ENCODE results near the gene GADL1. TPM values are rescaled to one million over a fixed set of nuclear protein-coding genes. Genes with fewer than 3 reads are reported as not detected.

GADL1 gene
- total and polyA plus RNA-seq, 7 experiments from 2014 or later, result not detected

GRCh38 chr3:30752491-30752890 lies 142.0 kb downstream of the GADL1 start:
- H3K4me3 Mint-ChIP-seq, result no peak overlapping the region
- no peak overlapping the region for H3K27ac Mint-ChIP-seq
- H3K4me1 ChIP-seq (ENCODE audit: control insufficient read depth in 2 of 2, insufficient read depth in 2 of 2, low read length in 2 of 2), result peaks cover 0 to 3% of the 10 kb centered on the region in 2 donors

GRCh38 chr3:30751610-30752299 lies 142.7 kb downstream of the GADL1 start:
- DNase-seq (peak; percentile 8 to 71 (median 54)), ATAC-seq (peak; percentile 65)
- no peak overlapping the region for H3K27ac ChIP-seq (ENCODE audit: low read depth, low read length)
- H3K36me3 ChIP-seq (ENCODE audit: control insufficient read depth in 2 of 3, insufficient read depth in 3 of 3, low read length in 3 of 3), result no peaks in the 10 kb centered on the region
- no peaks in the 10 kb centered on the region for H3K36me3 Mint-ChIP-seq
- H3K9me3 ChIP-seq (ENCODE audit: control insufficient read depth in 2 of 3, low read length in 3 of 3), result no peaks in the 10 kb centered on the region
- peak overlapping the region in 3 of 10 donors; percentile 16 to 48 (median 45) for H3K4me3 Mint-ChIP-seq
- peaks cover 0 to 33% (median 12%) of the 10 kb centered on the region in 7 donors for H3K4me1 Mint-ChIP-seq
- H3K4me3 ChIP-seq (ENCODE audit: low read length), result no peak overlapping the region
- CTCF ChIA-PET, result interaction anchor here (0.7 to 5.8 kb wide), 11 partner anchors 16 to 990 kb away, joined by 3 to 44 read pairs (median 4); no protein-coding TSS in a partner anchor
- intact Hi-C loops (cut with micrococcal nuclease), result loop anchor here (1.0 to 2.0 kb wide), 6 partner anchors 58 to 738 kb away; no protein-coding TSS in a partner anchor
- H3K27ac Mint-ChIP-seq, result peak overlapping the region in 1 of 9 donors; percentile 28
- H3K27me3 Mint-ChIP-seq, result peaks cover 0 to 9% (median 0%) of the 10 kb centered on the region in 5 donors
- POLR2A ChIA-PET, result interaction anchor here (1.0 kb wide), 1 partner anchor 715 kb away, joined by 4 read pairs; no protein-coding TSS in a partner anchor
- H3K27me3 ChIP-seq (ENCODE audit: control insufficient read depth in 2 of 2, insufficient read depth in 2 of 2, low read length in 2 of 2), result no peaks in the 10 kb centered on the region
- H3K4me1 ChIP-seq (ENCODE audit: control insufficient read depth in 2 of 2, insufficient read depth in 2 of 2, low read length in 2 of 2), result peaks cover 0 to 3% of the 10 kb centered on the region in 2 donors
- H3K9me3 Mint-ChIP-seq, result no peaks in the 10 kb centered on the region

More at GRCh38 chr3:30752491-30752890, 142.0 kb downstream of the GADL1 start:
- Histone ChIP-seq H3K27ac (ENCODE audit: low read depth, low read length) (no peak overlapping the region), H3K9me3 (ENCODE audit: control insufficient read depth in 2 of 3, low read length in 3 of 3) (no peaks in the 10 kb centered on the region), H3K27me3 (ENCODE audit: control insufficient read depth in 2 of 2, insufficient read depth in 2 of 2, low read length in 2 of 2) (no peaks in the 10 kb centered on the region), H3K4me3 (ENCODE audit: low read length) (no peak overlapping the region), H3K36me3 (ENCODE audit: control insufficient read depth in 2 of 3, insufficient read depth in 3 of 3, low read length in 3 of 3) (no peaks in the 10 kb centered on the region)
- Mint-ChIP-seq H3K36me3 (no peaks in the 10 kb centered on the region), H3K9me3 (no peaks in the 10 kb centered on the region), H3K27me3 (peaks cover 0 to 9% (median 0%) of the 10 kb centered on the region in 5 donors), H3K4me1 (peaks cover 0 to 33% (median 12%) of the 10 kb centered on the region in 7 donors)
- ChIA-PET CTCF (interaction anchor here (0.7 to 5.8 kb wide), 6 partner anchors 16 to 740 kb away, joined by 3 to 44 read pairs (median 4); no protein-coding TSS in a partner anchor), POLR2A (interaction anchor here (1.0 kb wide), 1 partner anchor 715 kb away, joined by 4 read pairs; no protein-coding TSS in a partner anchor)
- DNase-seq (no peak), ATAC-seq (no peak)
- intact Hi-C loops (cut with micrococcal nuclease), result no loop called here

GRCh38 chr3:30750967-30751366 lies 143.5 kb downstream of the GADL1 start:
- Mint-ChIP-seq H3K4me1 (peaks cover 0 to 33% (median 12%) of the 10 kb centered on the region in 7 donors), H3K9me3 (no peaks in the 10 kb centered on the region), H3K36me3 (no peaks in the 10 kb centered on the region), H3K27ac (no peak overlapping the region), H3K4me3 (no peak overlapping the region), H3K27me3 (peaks cover 0 to 9% (median 0%) of the 10 kb centered on the region in 5 donors)
- ATAC-seq (no peak), DNase-seq (no peak)
- no peaks in the 10 kb centered on the region for H3K36me3 ChIP-seq (ENCODE audit: control insufficient read depth in 2 of 3, insufficient read depth in 3 of 3, low read length in 3 of 3)
- H3K4me1 ChIP-seq (ENCODE audit: control insufficient read depth in 2 of 2, insufficient read depth in 2 of 2, low read length in 2 of 2), result peaks cover 0 to 3% of the 10 kb centered on the region in 2 donors
- CTCF ChIA-PET, result interaction anchor here (0.6 to 5.8 kb wide), 7 partner anchors 310 to 1280 kb away, joined by 3 to 44 read pairs (median 4); no protein-coding TSS in a partner anchor
- POLR2A ChIA-PET, result no interaction called here
- intact Hi-C loops (cut with micrococcal nuclease), result loop anchor here (1.0 to 2.0 kb wide), 6 partner anchors 58 to 738 kb away; no protein-coding TSS in a partner anchor
- no peaks in the 10 kb centered on the region for H3K9me3 ChIP-seq (ENCODE audit: control insufficient read depth in 2 of 3, low read length in 3 of 3)
- no peak overlapping the region for H3K27ac ChIP-seq (ENCODE audit: low read depth, low read length)
- H3K27me3 ChIP-seq (ENCODE audit: control insufficient read depth in 2 of 2, insufficient read depth in 2 of 2, low read length in 2 of 2), result no peaks in the 10 kb centered on the region
- no peak overlapping the region for H3K4me3 ChIP-seq (ENCODE audit: low read length)

DNA sequence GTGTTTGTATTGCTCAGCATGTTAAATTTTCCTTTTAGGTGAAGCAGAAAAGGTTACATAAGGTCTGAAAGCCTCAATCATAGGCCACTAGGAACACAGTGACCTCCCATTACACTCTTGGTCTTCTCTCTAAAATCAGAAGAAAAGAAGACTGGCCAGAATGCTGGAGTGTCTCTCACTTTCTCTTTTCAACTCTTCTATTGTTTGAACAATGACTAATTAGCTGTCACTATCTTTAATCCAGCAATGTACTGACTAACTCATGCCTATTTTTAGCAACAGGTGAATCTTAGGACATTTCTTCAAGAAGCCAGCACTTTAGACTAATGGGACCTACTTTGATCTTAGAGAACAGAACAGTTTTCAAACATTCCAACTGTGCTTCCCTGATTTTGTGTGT lies 145.2 kb downstream of the GADL1 start:
- DNase-seq, result no peak
- Mint-ChIP-seq H3K27me3 (peaks cover 0 to 6% (median 0%) of the 10 kb centered on the region in 5 donors), H3K27ac (peak overlapping the region in 1 of 9 donors; percentile 39), H3K9me3 (no peaks in the 10 kb centered on the region), H3K4me1 (peaks cover 0 to 33% (median 12%) of the 10 kb centered on the region in 7 donors), H3K36me3 (no peaks in the 10 kb centered on the region), H3K4me3 (no peak overlapping the region)
- Histone ChIP-seq H3K27me3 (ENCODE audit: control insufficient read depth in 2 of 2, insufficient read depth in 2 of 2, low read length in 2 of 2) (no peaks in the 10 kb centered on the region), H3K36me3 (ENCODE audit: control insufficient read depth in 2 of 3, insufficient read depth in 3 of 3, low read length in 3 of 3) (no peaks in the 10 kb centered on the region), H3K27ac (ENCODE audit: low read depth, low read length) (no peak overlapping the region), H3K4me3 (ENCODE audit: low read length) (no peak overlapping the region), H3K9me3 (ENCODE audit: control insufficient read depth in 2 of 3, low read length in 3 of 3) (no peaks in the 10 kb centered on the region), H3K4me1 (ENCODE audit: control insufficient read depth in 2 of 2, insufficient read depth in 2 of 2, low read length in 2 of 2) (peaks cover 0 to 3% of the 10 kb centered on the region in 2 donors)
- intact Hi-C loops (cut with micrococcal nuclease), result no loop called here
- ATAC-seq, result no peak
- POLR2A ChIA-PET, result interaction anchor here (0.8 kb wide), 1 partner anchor 76 kb away, joined by 3 read pairs; no protein-coding TSS in a partner anchor
- CTCF ChIA-PET, result interaction anchor here (5.8 kb wide), 1 partner anchor 707 kb away, joined by 44 read pairs; no protein-coding TSS in a partner anchor

GRCh38 chr3:30747771-30748281 lies 146.6 kb downstream of the GADL1 start:
- CTCF ChIA-PET, result interaction anchor here (0.8 to 5.8 kb wide), 6 partner anchors 8 to 705 kb away, joined by 3 to 44 read pairs (median 3); no protein-coding TSS in a partner anchor
- Histone ChIP-seq H3K4me3 (ENCODE audit: low read length) (no peak overlapping the region), H3K9me3 (ENCODE audit: control insufficient read depth in 2 of 3, low read length in 3 of 3) (no peaks in the 10 kb centered on the region), H3K27me3 (ENCODE audit: control insufficient read depth in 2 of 2, insufficient read depth in 2 of 2, low read length in 2 of 2) (no peaks in the 10 kb centered on the region), H3K36me3 (ENCODE audit: control insufficient read depth in 2 of 3, insufficient read depth in 3 of 3, low read length in 3 of 3) (no peaks in the 10 kb centered on the region), H3K4me1 (ENCODE audit: control insufficient read depth in 2 of 2, insufficient read depth in 2 of 2, low read length in 2 of 2) (peaks cover 0 to 4% of the 10 kb centered on the region in 2 donors), H3K27ac (ENCODE audit: low read depth, low read length) (no peak overlapping the region)
- no peak for ATAC-seq
- POLR2A ChIA-PET, result interaction anchor here (0.7 kb wide), 1 partner anchor 24 kb away, joined by 3 read pairs; no protein-coding TSS in a partner anchor
- no peaks in the 10 kb centered on the region for H3K9me3 Mint-ChIP-seq
- H3K27me3 Mint-ChIP-seq, result peaks cover 0 to 6% (median 0%) of the 10 kb centered on the region in 5 donors
- H3K36me3 Mint-ChIP-seq, result no peaks in the 10 kb centered on the region
- intact Hi-C loops (cut with micrococcal nuclease), result no loop called here
- peaks cover 0 to 43% (median 26%) of the 10 kb centered on the region in 7 donors for H3K4me1 Mint-ChIP-seq
- DNase-seq, result no peak
- H3K4me3 Mint-ChIP-seq, result no peak overlapping the region
- H3K27ac Mint-ChIP-seq, result no peak overlapping the region

- intact Hi-C loops (cut with micrococcal nuclease), result no loop called here
- Mint-ChIP-seq H3K27ac (peak overlapping the region in 3 of 9 donors; percentile 33 to 53 (median 51)), H3K4me1 (peaks cover 0 to 25% (median 22%) of the 10 kb centered on the region in 7 donors), H3K4me3 (peak overlapping the region in 2 of 10 donors; percentile 2 to 11), H3K9me3 (no peaks in the 10 kb centered on the region), H3K27me3 (no peaks in the 10 kb centered on the region), H3K36me3 (no peaks in the 10 kb centered on the region)
- Histone ChIP-seq H3K9me3 (ENCODE audit: control insufficient read depth in 2 of 3, low read length in 3 of 3) (no peaks in the 10 kb centered on the region), H3K36me3 (ENCODE audit: control insufficient read depth in 2 of 3, insufficient read depth in 3 of 3, low read length in 3 of 3) (no peaks in the 10 kb centered on the region), H3K27ac (ENCODE audit: low read depth, low read length) (no peak overlapping the region), H3K4me3 (ENCODE audit: low read length) (no peak overlapping the region), H3K4me1 (ENCODE audit: control insufficient read depth in 2 of 2, insufficient read depth in 2 of 2, low read length in 2 of 2) (peaks cover 0 to 4% of the 10 kb centered on the region in 2 donors), H3K27me3 (ENCODE audit: control insufficient read depth in 2 of 2, insufficient read depth in 2 of 2, low read length in 2 of 2) (no peaks in the 10 kb centered on the region)
- ChIA-PET CTCF (interaction anchor here (1.8 kb wide), 1 partner anchor 701 kb away, joined by 4 read pairs; no protein-coding TSS in a partner anchor), POLR2A (no interaction called here)
- no peak for DNase-seq
- ATAC-seq, result no peak
These were observed 150.7 kb downstream of the GADL1 start for GRCh38 chr3:30743641-30744317.

All from naive thymus-derived CD4-positive, alpha-beta T cell (primary cell).